HG03457 (cell line): ENCODE measurements around the gene CDYL2.
"Not testable (repeated sequence)": the region's sequence is repeated elsewhere in the genome, so short reads cannot be mapped to it uniquely, and the experiment has no call there.

Experiments
- ATAC-seq: cut with Tn5 transposase; IDR thresholded peaks from one replicate; pipeline ENCODE4 v1.9.1; 2021; ENCODE audit warnings: moderate number of reproducible peaks; ENCODE audit not compliant: unreplicated experiment

Gene CDYL2

DNA sequence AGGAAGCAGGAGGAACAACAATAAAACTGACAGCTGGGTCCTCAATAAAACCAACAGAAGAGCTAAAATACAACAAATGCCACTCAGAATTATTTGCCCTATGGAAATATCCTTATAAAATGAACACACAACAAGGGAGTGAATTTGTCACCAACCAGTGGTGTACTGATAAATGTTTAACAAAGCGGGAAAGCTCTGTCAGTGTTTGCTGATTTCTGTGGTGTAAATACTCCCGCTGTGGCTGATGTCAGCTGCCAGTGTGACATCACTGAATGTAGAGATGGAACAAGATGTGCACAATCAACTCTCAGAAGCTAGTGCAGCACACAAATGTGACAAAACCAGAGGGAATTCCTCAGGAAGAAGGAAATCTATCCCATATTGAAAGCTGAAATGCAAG is 51.9 kb downstream of the CDYL2 start:
- no peak for ATAC-seq

- ATAC-seq: no peak
Measured at GRCh38 chr16:80751167-80751566, 53.2 kb downstream of the CDYL2 start.

GRCh38 chr16:80746231-80746630 is 58.2 kb downstream of the CDYL2 start:
- ATAC-seq: no peak

DNA sequence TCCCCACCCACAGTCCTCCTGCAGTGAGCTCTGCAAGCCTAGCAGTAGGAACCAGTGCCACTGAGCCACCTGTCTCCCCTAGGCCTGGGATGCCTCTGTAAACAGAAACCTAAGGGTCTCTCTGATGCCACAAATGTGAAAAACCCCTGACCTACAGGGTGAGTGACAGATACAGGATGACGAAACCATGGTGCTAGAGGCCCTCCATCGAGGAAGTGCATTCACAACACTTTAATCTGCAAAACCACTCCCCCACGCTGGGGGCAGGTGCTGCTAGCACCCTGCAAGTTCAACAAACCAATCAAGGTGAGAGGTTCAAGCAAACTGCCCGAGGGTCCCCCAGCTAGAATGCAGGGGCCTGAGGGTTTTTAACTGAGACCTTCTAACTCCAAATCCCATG is 59.5 kb downstream of the CDYL2 start:
- no peak for ATAC-seq

GRCh38 chr16:80743772-80744171 is 60.6 kb downstream of the CDYL2 start:
- ATAC-seq: no peak

DNA sequence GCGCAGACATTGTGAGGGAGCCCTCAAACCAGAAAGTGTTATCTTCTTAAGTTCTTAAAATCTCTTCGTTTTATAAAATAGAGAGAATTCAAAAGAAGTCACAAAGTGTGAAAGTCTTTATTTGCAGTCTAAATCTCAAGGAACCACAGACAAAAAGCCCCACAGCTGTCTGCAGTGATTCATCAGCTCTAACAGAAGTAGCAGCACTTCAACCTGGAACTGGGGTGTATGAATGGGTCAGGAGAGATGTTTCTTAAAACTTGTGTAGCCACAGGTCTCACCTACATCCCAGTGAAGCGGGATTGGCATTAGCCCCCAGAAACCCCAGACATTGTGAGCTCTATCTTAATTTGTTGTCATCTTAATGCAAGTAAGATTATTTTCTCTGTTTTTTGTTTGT is 61.1 kb downstream of the CDYL2 start:
- ATAC-seq: no peak

- ATAC-seq: no peak
Measured at GRCh38 chr16:80742331-80742730, 62.1 kb downstream of the CDYL2 start.

- ATAC-seq: no peak
Measured at GRCh38 chr16:80741724-80742123, 62.7 kb downstream of the CDYL2 start.

GRCh38 chr16:80739523-80739922 is 64.9 kb downstream of the CDYL2 start:
- no peak for ATAC-seq

- ATAC-seq: no peak
Measured at GRCh38 chr16:80738521-80738920, 65.9 kb downstream of the CDYL2 start.

DNA sequence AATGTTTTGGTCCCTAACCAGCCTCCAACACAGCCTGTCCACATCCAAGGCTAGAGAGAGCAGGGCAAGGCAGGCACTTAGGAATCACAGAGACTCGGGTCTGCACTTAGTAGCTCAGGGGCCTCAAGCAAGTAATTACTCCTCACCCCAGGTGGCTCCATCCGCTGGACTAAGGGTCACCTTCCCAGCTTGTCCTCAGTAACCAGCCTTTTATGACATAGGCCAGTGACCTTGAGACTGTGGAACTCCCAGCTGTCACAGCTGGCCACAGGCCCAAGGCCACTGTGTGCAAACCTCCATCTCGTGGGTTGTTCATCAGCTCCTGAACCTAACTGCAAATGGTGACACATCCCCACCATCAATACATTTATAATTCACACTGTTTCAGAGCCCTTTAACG is 68.6 kb downstream of the CDYL2 start:
- ATAC-seq: no peak

DNA sequence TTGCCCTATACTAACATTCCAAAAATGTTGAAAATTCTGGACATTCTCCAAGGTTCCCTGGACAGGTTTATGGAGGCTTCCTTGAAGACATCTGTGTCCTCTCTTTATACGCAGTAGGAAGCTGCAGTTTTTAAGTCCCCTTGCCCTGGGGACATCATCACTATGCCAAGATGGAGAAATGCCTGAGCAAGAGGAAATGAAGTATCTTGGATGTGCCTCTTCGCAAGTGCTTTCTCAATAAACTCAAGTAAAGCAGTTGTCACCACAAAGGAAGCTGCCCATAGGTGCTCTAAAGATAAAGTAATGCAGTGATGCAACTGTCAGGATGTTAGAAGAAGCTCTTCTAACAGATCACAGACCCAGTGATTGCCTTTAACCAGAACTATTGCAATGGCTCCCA is 71.0 kb downstream of the CDYL2 start:
- ATAC-seq: no peak

- no peak for ATAC-seq
Measured at GRCh38 chr16:80731915-80732314, 72.5 kb downstream of the CDYL2 start.

DNA sequence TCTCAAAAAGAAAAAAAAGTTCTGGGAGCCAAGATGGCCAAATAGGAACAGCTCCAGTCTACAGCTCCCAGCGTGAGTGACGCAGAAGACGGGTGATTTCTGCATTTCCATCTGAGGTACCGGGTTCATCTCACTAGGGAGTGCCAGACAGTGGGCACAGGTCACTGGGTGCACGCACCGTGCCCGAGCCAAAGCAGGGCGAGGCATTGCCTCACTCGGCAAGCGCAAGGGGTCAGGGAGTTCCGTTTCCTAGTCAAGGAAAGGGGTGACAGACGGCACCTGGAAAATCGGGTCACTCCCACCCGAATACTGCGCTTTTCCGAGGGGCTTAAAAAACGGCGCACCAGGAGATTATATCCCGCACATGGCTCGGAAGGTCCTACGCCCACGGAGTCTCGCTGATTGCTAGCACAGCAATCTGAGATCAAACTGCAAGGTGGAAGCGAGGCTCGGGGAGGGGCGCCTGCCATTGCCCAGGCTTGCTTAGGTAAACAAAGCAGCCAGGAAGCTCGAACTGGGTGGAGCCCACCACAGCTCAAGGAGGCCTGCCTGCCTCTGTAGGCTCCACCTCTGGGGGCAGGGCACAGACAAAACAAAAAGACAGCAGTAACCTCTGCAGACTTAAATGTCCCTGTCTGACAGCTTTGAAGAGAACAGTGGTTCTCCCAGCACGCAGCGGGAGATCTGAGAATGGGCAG is 77.2 kb downstream of the CDYL2 start:
- not testable (repeated sequence) for ATAC-seq

- no peak for ATAC-seq
Measured at GRCh38 chr16:80725566-80726162, 78.7 kb downstream of the CDYL2 start.

GRCh38 chr16:80723981-80724380 is 80.4 kb downstream of the CDYL2 start:
- no peak for ATAC-seq

DNA sequence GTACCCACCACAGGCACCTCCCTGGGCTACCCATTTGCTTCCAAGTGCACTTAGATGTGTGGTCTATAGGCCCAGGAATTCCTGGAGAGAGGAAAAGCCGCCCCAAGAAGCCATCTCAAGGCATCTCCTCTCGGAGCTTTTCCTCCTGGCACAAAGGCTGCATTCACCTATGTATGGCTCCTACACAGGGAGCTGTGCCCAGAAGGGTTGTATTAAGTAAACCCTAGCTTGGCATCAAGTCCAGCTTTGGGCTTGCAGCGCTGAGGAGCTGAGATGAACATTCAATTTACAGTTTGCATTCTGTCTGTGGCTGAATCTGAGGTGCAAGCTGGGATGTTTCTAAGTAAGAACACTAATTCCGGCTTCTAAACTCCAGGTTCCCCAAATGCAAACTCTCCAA is 81.3 kb downstream of the CDYL2 start:
- no peak for ATAC-seq

GRCh38 chr16:80720804-80721371 is 83.5 kb downstream of the CDYL2 start:
- ATAC-seq: no peak

DNA sequence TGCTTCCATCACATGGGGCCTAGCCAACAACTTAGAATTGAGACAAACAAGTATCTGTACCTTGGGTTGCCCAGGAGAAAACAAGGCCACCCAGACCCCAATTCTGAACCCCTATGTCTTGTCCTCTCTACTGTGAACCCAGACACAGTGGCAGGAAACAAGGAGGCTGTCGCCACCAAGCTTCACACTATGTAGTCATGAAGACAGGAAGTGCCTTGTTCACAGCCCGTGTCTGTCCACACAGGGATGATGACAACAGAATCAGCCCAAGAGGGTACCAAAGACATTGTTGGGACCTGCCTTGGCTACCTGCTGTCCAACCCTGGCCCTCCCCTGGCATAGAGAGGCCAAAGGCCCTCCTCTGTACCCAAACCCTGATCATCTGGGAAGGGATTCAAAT is 84.8 kb downstream of the CDYL2 start:
- no peak for ATAC-seq

DNA sequence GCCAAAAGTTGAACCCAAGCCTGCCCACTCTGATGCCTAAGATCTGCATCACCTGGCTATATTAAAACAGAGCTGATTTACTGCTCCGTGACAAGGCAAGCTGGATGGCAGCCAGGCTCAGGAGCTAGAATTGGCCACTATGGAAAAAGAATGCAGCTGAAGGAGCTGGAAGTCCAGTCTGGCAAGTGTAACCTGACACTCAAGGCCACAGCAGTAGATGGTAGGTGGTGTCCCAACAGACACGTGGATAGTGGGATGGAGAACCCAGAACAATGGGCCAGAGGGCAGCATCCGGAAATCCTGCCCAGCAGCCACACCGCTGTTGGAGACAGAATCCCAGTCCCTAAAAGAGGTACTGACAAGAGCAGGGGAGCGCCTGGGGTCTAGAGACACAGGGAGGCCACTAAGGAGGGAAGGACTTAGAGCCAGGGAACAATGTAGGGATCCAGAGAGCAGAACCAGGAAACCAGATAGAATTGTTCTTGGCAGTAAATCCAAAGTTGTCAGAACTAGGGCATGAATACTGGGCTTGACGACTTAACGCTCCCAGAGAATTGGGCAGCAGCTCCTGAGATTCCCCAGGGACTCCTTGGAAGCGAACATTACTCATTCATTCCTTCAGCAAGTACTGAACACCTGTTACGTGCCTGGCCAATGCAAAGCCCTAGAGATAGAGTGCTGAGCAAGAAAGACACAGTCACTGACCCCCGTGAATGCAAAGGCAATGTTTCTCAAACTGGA is 85.7 kb downstream of the CDYL2 start:
- no peak for ATAC-seq

- ATAC-seq: no peak
Measured at GRCh38 chr16:80717611-80718010, 86.8 kb downstream of the CDYL2 start.

GRCh38 chr16:80716564-80717139 is 87.7 kb downstream of the CDYL2 start:
- ATAC-seq: no peak
